Transverse colon (tissue), 4 donors: ENCODE measurements around the gene GBF1. TPM values are rescaled to one million over a fixed set of nuclear protein-coding genes. Genes with fewer than 3 reads are reported as not detected.

Source experiments
- DNase-seq: peaks from one replicate; pipeline ENCODE4 v3.0.0-alpha.2; 2019
- H3K27ac ChIP-seq, 4 donors: fragments of 200-600 bp; sonication (generic); 2 replicates each; pipeline ENCODE4 v1.5.1; 2016 to 2018; ENCODE audit warnings: inconsistent platforms in 4 of 4
- H3K27me3 ChIP-seq: fragments of 200-600 bp; sonication (generic); 2 replicates; pipeline ENCODE4 v1.5.1; 2017; ENCODE audit warnings: inconsistent platforms
- H3K36me3 ChIP-seq, 4 donors: fragments of 200-600 bp; sonication (generic); 2 replicates each; pipeline ENCODE4 v1.5.1; 2017 to 2019; ENCODE audit warnings: inconsistent platforms in 4 of 4
- H3K4me1 ChIP-seq, 4 donors: fragments of 200-600 bp; sonication (generic); 2 replicates each; pipeline ENCODE4 v1.5.1; 2017 to 2020; ENCODE audit warnings: inconsistent platforms in 4 of 4
- H3K4me3 ChIP-seq, 4 donors: fragments of 200-600 bp; sonication (generic); 1 replicate in 1 of 4; 2 replicates in 3 of 4; pipeline versions ENCODE4 v1.5.1 to v1.6.1; 2017 to 2019; ENCODE audit warnings: inconsistent platforms in 4 of 4
- H3K9me3 ChIP-seq, 2 donors: fragments of 200-600 bp; sonication (generic); 2 replicates each; pipeline ENCODE4 v1.5.1; 2017 to 2019; ENCODE audit warnings: inconsistent platforms in 2 of 2
- CTCF ChIP-seq, 5 experiments: fragments of 200-600 bp in 3 of 5; fragments of 450-650 bp in 2 of 5; sonication (generic) in 3 of 5; IDR thresholded peaks; 1 replicate in 2 of 5; 2 replicates in 3 of 5; pipeline ENCODE4 v1.5.1; 2016 to 2017; ENCODE audit warnings: antibody characterized with exemption in 5 of 5, inconsistent platforms in 3 of 5, mild to moderate bottlenecking in 2 of 5, moderate library complexity in 1 of 5
- EP300 ChIP-seq: sonication (generic); formaldehyde crosslinking; IDR thresholded peaks from one replicate; pipeline ENCODE4 v1.6.1; 2017; ENCODE audit warnings: antibody characterized with exemption, low read depth
- POLR2A ChIP-seq: fragments of 450-650 bp; IDR thresholded peaks from one replicate; pipeline ENCODE4 v1.6.1; 2016; ENCODE audit warnings: antibody characterized with exemption, mild to moderate bottlenecking, moderate library complexity
- POLR2AphosphoS5 ChIP-seq, 3 donors: sonication (generic); formaldehyde crosslinking; IDR thresholded peaks; one replicate each; pipeline ENCODE4 v1.6.1; 2016; ENCODE audit warnings: antibody characterized with exemption in 3 of 3
- WGBS, 2 donors: methylation state at CpG; one replicate each; pipeline ENCODE4 v1.1.5; 2018; ENCODE audit warnings: low coverage in 1 of 2; 5-methylcytosine and 5-hydroxymethylcytosine counted together
- in situ Hi-C, 4 donors: fragments of 200-750 bp; cut with MboI; loops; one replicate each; pipeline versions ENCODE4 v1.15.0 to v1.15.1; 2017; ENCODE audit warnings: low sequenced_read_pairs in 3 of 4, low pct_ligation_motif_present in 1 of 4, low pct_unique_long_range_greater_than_20kb in 1 of 4
- intact Hi-C: fragments of 100-400 bp; cut with DNase I; formaldehyde crosslinking; loops from one replicate; pipeline ENCODE4 v1.15.1; 2023; ENCODE audit warnings: low total_unique reads
- total RNA-seq, 4 donors: library from RNA; depleted of rRNA; stranded (reverse); fragments of >200 nt; gene quantifications; one replicate each; pipeline ENCODE4 v1.1.0, GENCODE V29; 2016

GBF1 gene
- total RNA-seq, 4 donors from 2014 or later, result 60.5 to 97.6 (median 67.5) TPM

GRCh38 chr10:102283488-102283887 is 38.2 kb downstream of the GBF1 start:
- no peak for DNase-seq
- Histone ChIP-seq H3K36me3 (no peaks in the 10 kb centered on the region), H3K4me3 (no peak overlapping the region), H3K4me1 (peaks cover 3 to 19% (median 8%) of the 10 kb centered on the region in 4 donors), H3K27ac (no peak overlapping the region), H3K27me3 (no peaks in the 10 kb centered on the region), H3K9me3 (no peaks in the 10 kb centered on the region)
- in situ Hi-C loops (no loop called here), intact Hi-C loops (no loop called here)
- 79 to 83% methylated on average over 2 of the region's 2 CpGs for WGBS, 2 donors
- TF ChIP-seq EP300 (no peak), POLR2AphosphoS5 (IDR thresholded peaks at IDR 0.05) (no peak), POLR2A (no peak), CTCF (IDR thresholded peaks at IDR 0.05) (no peak)

- intact Hi-C loops (no loop called here), in situ Hi-C loops (no loop called here)
- 64 to 100% methylated on average over 1 to 2 of the region's 2 CpGs for WGBS, 2 donors
- Histone ChIP-seq H3K9me3 (no peaks in the 10 kb centered on the region), H3K27me3 (no peaks in the 10 kb centered on the region), H3K36me3 (no peaks in the 10 kb centered on the region), H3K27ac (no peak overlapping the region), H3K4me3 (no peak overlapping the region), H3K4me1 (peaks cover 3 to 19% (median 8%) of the 10 kb centered on the region in 4 donors)
- TF ChIP-seq EP300 (no peak), CTCF (IDR thresholded peaks at IDR 0.05) (no peak), POLR2AphosphoS5 (IDR thresholded peaks at IDR 0.05) (no peak), POLR2A (no peak)
- no peak for DNase-seq
These were observed 38.6 kb downstream of the GBF1 start for GRCh38 chr10:102283890-102284289.

- in situ Hi-C loops, result no loop called here
- Histone ChIP-seq H3K4me1 (peaks cover 3 to 17% (median 8%) of the 10 kb centered on the region in 4 donors), H3K27ac (no peak overlapping the region), H3K9me3 (no peaks in the 10 kb centered on the region), H3K36me3 (no peaks in the 10 kb centered on the region), H3K4me3 (no peak overlapping the region), H3K27me3 (no peaks in the 10 kb centered on the region)
- TF ChIP-seq POLR2AphosphoS5 (IDR thresholded peaks at IDR 0.05), result no peak
- no peak for TF ChIP-seq CTCF (IDR thresholded peaks at IDR 0.05)
- TF ChIP-seq EP300, result no peak
- no peak for TF ChIP-seq POLR2A
- intact Hi-C loops, result no loop called here
- DNase-seq, result no peak
- 95 to 97% methylated on average over 2 of the region's 2 CpGs for WGBS, 2 donors
These were observed 39.2 kb downstream of the GBF1 start for GRCh38 chr10:102284531-102284930.

- Histone ChIP-seq H3K27ac (no peak overlapping the region), H3K36me3 (no peaks in the 10 kb centered on the region), H3K4me3 (no peak overlapping the region), H3K9me3 (no peaks in the 10 kb centered on the region), H3K27me3 (no peaks in the 10 kb centered on the region), H3K4me1 (peaks cover 2 to 19% (median 8%) of the 10 kb centered on the region in 4 donors)
- WGBS, 2 donors, result 75 to 100% methylated on average over 1 to 2 of the region's 2 CpGs
- intact Hi-C loops (no loop called here), in situ Hi-C loops (no loop called here)
- TF ChIP-seq POLR2AphosphoS5 (IDR thresholded peaks at IDR 0.05) (no peak), CTCF (IDR thresholded peaks at IDR 0.05) (no peak), POLR2A (no peak), EP300 (no peak)
- DNase-seq, result no peak
These were observed 39.8 kb downstream of the GBF1 start for GRCh38 chr10:102285133-102285532.
